PC-3 (cell line): ENCODE measurements around the gene CDK5R1. TPM values are rescaled to one million over a fixed set of nuclear protein-coding genes. Genes with fewer than 3 reads are reported as not detected.

ENCODE experiments used
- ATAC-seq: fragments of 200-7000 bp; cut with Tn5 transposase; 2 replicates; pipeline ENCODE4 v1.9.1; 2020; ENCODE audit warnings: mild to moderate bottlenecking, moderate library complexity
- BruUV-seq: library from RNA; stranded (reverse); fragments of 400-500 nt; replicated peaks from 2 replicates; lab custom pipeline; 2021; lab: Mats Ljungman, UMichigan
- CTCF ChIA-PET: fragments of 300-600 bp; sonication (Branson Sonifier 250); formaldehyde crosslinking; loops from one replicate; lab custom pipeline; 2022; ENCODE audit warnings: antibody characterized with exemption; lab: Charles Lee
- POLR2A ChIA-PET: fragments of 300-600 bp; sonication (Branson Sonifier 250); formaldehyde crosslinking; loops from one replicate; lab custom pipeline; 2022; ENCODE audit warnings: antibody characterized with exemption; ENCODE audit not compliant: unreplicated experiment; lab: Charles Lee
- DNase-seq: peaks from one replicate; pipeline ENCODE4 v3.0.0-alpha.2; 2015
- H2AFZ ChIP-seq: fragments of 300-600 bp; sonication (generic); 2 replicates; pipeline ENCODE4 v1.6.0; 2016; ENCODE audit warnings: antibody characterized with exemption, low read length
- H3F3A ChIP-seq: fragments of 300-600 bp; sonication (generic); one replicate; pipeline ENCODE4 v1.6.0; 2017; ENCODE audit warnings: antibody characterized with exemption, low read length, control low read depth, mild to moderate bottlenecking; ENCODE audit not compliant: unreplicated experiment
- H3K27ac ChIP-seq: fragments of 300-600 bp; sonication (generic); 2 replicates; pipeline ENCODE4 v1.5.1; 2016; ENCODE audit warnings: mild to moderate bottlenecking, low read length
- H3K27me3 ChIP-seq: fragments of 300-600 bp; sonication (generic); 2 replicates; pipeline ENCODE4 v1.6.1; 2016; ENCODE audit warnings: low read length, mixed read lengths
- H3K36me3 ChIP-seq: fragments of 300-600 bp; sonication (generic); 2 replicates; pipeline ENCODE4 v1.6.1; 2016; ENCODE audit warnings: low read depth, mixed run types, low read length, mixed read lengths
- H3K4me1 ChIP-seq: fragments of 300-600 bp; sonication (generic); 2 replicates; pipeline ENCODE4 v1.5.1; 2016; ENCODE audit warnings: low read length; ENCODE audit not compliant: insufficient read depth
- H3K4me2 ChIP-seq: fragments of 300-600 bp; sonication (generic); 2 replicates; pipeline ENCODE4 v1.6.0; 2016; ENCODE audit warnings: low read length
- H3K4me3 ChIP-seq: fragments of 300-600 bp; sonication (generic); 2 replicates; pipeline ENCODE4 v1.5.1; 2016; ENCODE audit warnings: mild to moderate bottlenecking, low read length, mixed read lengths
- H3K79me2 ChIP-seq: fragments of 300-600 bp; sonication (generic); 2 replicates; pipeline ENCODE4 v1.6.1; 2017; ENCODE audit warnings: low read length, mixed read lengths
- H3K9ac ChIP-seq: fragments of 300-600 bp; sonication (generic); 2 replicates; pipeline ENCODE4 v1.6.0; 2016; ENCODE audit warnings: mild to moderate bottlenecking, low read length
- H3K9me2 ChIP-seq: fragments of 300-600 bp; sonication (generic); replicated peaks from 2 replicates; pipeline ENCODE4 v1.6.1; 2016; ENCODE audit warnings: mixed run types, low read length, mixed read lengths
- H3K9me3 ChIP-seq: fragments of 300-600 bp; sonication (generic); 2 replicates; pipeline ENCODE4 v1.6.1; 2016; ENCODE audit warnings: low read length, mixed read lengths
- H4K20me1 ChIP-seq: fragments of 300-600 bp; sonication (generic); 2 replicates; pipeline ENCODE4 v1.6.1; 2016; ENCODE audit warnings: low read length, mixed read lengths
- CTCF ChIP-seq: fragments of 300-600 bp; sonication (generic); conservative IDR thresholded peaks from 2 replicates; pipeline ENCODE4 v1.5.1; 2017; ENCODE audit warnings: antibody characterized with exemption, low read depth, mild to moderate bottlenecking, low read length
- EZH2 ChIP-seq: fragments of 300-600 bp; sonication (generic); IDR thresholded peaks from one replicate; pipeline ENCODE4 v1.6.1; 2017; ENCODE audit warnings: antibody characterized with exemption, mild to moderate bottlenecking, low read length; ENCODE audit not compliant: unreplicated experiment
- EZH2phosphoT487 ChIP-seq: fragments of 300-600 bp; sonication (generic); IDR thresholded peaks from 2 replicates; pipeline ENCODE4 v1.6.1; 2018; ENCODE audit warnings: mild to moderate bottlenecking, antibody characterized with exemption, low read length, borderline replicate concordance
- intact Hi-C: fragments of 100-400 bp; cut with micrococcal nuclease; formaldehyde crosslinking; loops from 2 replicates; pipeline ENCODE4 v1.9.0; 2023
- total RNA-seq: library from RNA; depleted of rRNA; stranded (reverse); fragments of >200 nt; gene quantifications from 2 replicates; pipeline ENCODE4 v1.2.3, GENCODE V29; 2014

The CDK5R1 gene
- total RNA-seq, 1 experiment from 2014 or later, result 1.7 TPM

DNA sequence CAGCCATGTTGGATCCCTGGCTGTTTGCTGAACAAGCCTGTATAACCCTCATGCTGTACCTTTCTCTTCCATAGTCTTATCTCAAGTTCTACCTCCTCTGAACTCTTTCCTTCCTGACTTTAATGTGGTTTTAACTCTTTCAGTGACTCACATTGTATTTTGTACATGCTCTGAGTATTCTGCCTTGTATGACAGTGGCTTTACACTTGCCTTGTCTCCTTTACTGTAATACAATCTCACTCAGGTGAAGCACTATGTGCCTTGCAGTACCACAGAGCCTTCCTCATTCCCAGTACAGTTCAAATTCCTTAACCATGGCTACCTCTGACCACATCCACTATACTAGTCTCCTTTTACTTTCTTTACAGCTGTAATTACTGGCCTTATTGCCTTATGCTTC, 28.4 kb upstream of the CDK5R1 start:
- POLR2A ChIA-PET, result no interaction called here
- Histone ChIP-seq H3K4me1 (no peaks in the 10 kb centered on the region), H3K27me3 (no peaks in the 10 kb centered on the region), H3K9me3 (no peaks in the 10 kb centered on the region), H3F3A (no peaks in the 10 kb centered on the region), H3K9ac (no peak overlapping the region), H3K9me2 (no peaks in the 10 kb centered on the region), H3K4me2 (no peak overlapping the region), H3K36me3 (peaks cover 56% of the 10 kb centered on the region), H3K79me2 (peaks cover 77% of the 10 kb centered on the region), H3K27ac (no peak overlapping the region), H2AFZ (no peak overlapping the region), H3K4me3 (no peak overlapping the region), H4K20me1 (peaks cover 23% of the 10 kb centered on the region)
- intact Hi-C loops, result no loop called here
- ATAC-seq (no peak), DNase-seq (no peak)
- no TSS peak for BruUV-seq
- CTCF ChIA-PET, result no interaction called here
- no peak for TF ChIP-seq EZH2
- no peak for TF ChIP-seq EZH2phosphoT487
- TF ChIP-seq CTCF, result no peak

- ChIA-PET CTCF (no interaction called here), POLR2A (no interaction called here)
- H3K4me3 ChIP-seq, result no peak overlapping the region
- no TSS peak for BruUV-seq
- intact Hi-C loops, result loop anchor here (10.0 kb wide), 1 partner anchor 1295 kb away; no protein-coding TSS in a partner anchor
- peaks cover 19% of the 10 kb centered on the region for H4K20me1 ChIP-seq
- H3K36me3 ChIP-seq, result peaks cover 52% of the 10 kb centered on the region
- H3K9ac ChIP-seq, result no peak overlapping the region
- H3K27ac ChIP-seq, result no peak overlapping the region
- no peaks in the 10 kb centered on the region for H3F3A ChIP-seq
- no peaks in the 10 kb centered on the region for H3K9me2 ChIP-seq
- DNase-seq (no peak), ATAC-seq (no peak)
- TF ChIP-seq EZH2, result no peak
- TF ChIP-seq EZH2phosphoT487, result no peak
- no peak overlapping the region for H2AFZ ChIP-seq
- H3K4me1 ChIP-seq, result no peaks in the 10 kb centered on the region
- H3K9me3 ChIP-seq, result no peaks in the 10 kb centered on the region
- no peaks in the 10 kb centered on the region for H3K27me3 ChIP-seq
- no peak overlapping the region for H3K4me2 ChIP-seq
- peaks cover 73% of the 10 kb centered on the region for H3K79me2 ChIP-seq
Measured at GRCh38 chr17:32460054-32460453, 26.7 kb upstream of the CDK5R1 start.

- H3K36me3 ChIP-seq, result peaks cover 50% of the 10 kb centered on the region
- ATAC-seq (no peak), DNase-seq (no peak)
- H3K27ac ChIP-seq, result no peak overlapping the region
- H3K4me1 ChIP-seq, result no peaks in the 10 kb centered on the region
- peaks cover 69% of the 10 kb centered on the region for H3K79me2 ChIP-seq
- intact Hi-C loops, result loop anchor here (10.0 kb wide), 1 partner anchor 1293 kb away; no protein-coding TSS in a partner anchor
- peaks cover 19% of the 10 kb centered on the region for H4K20me1 ChIP-seq
- no TSS peak for BruUV-seq
- ChIA-PET CTCF (interaction anchor here (0.6 kb wide), 2 partner anchors 13 to 174 kb away, joined by 3 read pairs; no protein-coding TSS in a partner anchor), POLR2A (no interaction called here)
- no peak overlapping the region for H3K4me3 ChIP-seq
- H2AFZ ChIP-seq, result no peak overlapping the region
- no peaks in the 10 kb centered on the region for H3K9me2 ChIP-seq
- H3K9ac ChIP-seq, result no peak overlapping the region
- TF ChIP-seq CTCF (no peak), EZH2 (no peak), EZH2phosphoT487 (no peak)
- H3K4me2 ChIP-seq, result no peak overlapping the region
- H3K9me3 ChIP-seq, result no peaks in the 10 kb centered on the region
- H3K27me3 ChIP-seq, result no peaks in the 10 kb centered on the region
- no peaks in the 10 kb centered on the region for H3F3A ChIP-seq
Measured at GRCh38 chr17:32461498-32461852, 25.3 kb upstream of the CDK5R1 start.
